ENCODE data around the gene MED17. TPM values are rescaled to one million over a fixed set of nuclear protein-coding genes. Genes with fewer than 3 reads are reported as not detected.

The MED17 gene
- total RNA-seq, 4 donors from 2014 or later: 18.1 to 40.6 (median 21.5) TPM

DNA sequence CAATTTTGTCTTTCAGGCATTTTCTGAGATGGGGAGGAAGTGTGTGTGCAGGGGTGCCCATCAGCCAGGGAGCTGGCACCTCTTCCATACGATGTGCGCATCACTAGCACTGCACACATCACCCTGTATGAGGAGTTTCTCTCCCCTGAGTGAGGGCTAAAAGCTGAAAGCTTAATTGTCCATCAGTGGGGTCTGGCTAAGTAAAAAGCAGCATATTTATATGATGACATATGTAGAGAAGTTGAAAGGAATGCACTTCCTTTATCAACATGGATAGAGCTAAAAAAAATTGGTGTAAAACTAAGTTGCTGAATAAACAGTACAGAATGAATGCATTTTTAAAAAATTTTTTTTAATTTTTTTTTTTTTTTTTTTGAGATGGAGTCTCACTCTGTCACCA, 62.3 kb downstream of the MED17 start:
- TF ChIP-seq, protein P1, sequence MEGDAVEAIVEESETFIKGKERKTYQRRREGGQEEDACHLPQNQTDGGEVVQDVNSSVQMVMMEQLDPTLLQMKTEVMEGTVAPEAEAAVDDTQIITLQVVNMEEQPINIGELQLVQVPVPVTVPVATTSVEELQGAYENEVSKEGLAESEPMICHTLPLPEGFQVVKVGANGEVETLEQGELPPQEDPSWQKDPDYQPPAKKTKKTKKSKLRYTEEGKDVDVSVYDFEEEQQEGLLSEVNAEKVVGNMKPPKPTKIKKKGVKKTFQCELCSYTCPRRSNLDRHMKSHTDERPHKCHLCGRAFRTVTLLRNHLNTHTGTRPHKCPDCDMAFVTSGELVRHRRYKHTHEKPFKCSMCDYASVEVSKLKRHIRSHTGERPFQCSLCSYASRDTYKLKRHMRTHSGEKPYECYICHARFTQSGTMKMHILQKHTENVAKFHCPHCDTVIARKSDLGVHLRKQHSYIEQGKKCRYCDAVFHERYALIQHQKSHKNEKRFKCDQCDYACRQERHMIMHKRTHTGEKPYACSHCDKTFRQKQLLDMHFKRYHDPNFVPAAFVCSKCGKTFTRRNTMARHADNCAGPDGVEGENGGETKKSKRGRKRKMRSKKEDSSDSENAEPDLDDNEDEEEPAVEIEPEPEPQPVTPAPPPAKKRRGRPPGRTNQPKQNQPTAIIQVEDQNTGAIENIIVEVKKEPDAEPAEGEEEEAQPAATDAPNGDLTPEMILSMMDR (IDR thresholded peaks at IDR 0.05): no peak
- ATAC-seq (ENCODE audit: low FRiP score) (no peak), DNase-seq (ENCODE audit: low spot score) (no peak)

DNA sequence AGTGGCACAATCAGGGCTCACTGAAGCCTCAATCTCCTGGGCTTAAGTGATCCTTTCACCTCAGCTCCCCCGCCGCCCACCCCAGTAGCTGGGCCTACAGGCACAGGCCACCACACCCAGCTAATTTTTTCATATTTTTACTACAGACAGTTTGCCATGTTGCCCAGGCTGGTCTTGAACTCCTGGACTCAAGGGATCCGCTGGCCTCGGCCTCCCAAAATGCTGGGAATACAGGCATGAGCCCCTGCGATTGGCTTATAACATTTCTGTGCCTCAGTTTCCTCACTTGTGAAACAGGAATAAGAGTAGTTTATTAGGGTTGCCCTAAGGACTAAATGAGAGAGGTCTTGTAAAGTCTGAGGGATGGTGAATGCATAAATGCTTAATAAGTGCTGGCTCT, 65.1 kb downstream of the MED17 start:
- ATAC-seq (ENCODE audit: low FRiP score): no peak
- DNase-seq (ENCODE audit: low spot score): no peak

DNA sequence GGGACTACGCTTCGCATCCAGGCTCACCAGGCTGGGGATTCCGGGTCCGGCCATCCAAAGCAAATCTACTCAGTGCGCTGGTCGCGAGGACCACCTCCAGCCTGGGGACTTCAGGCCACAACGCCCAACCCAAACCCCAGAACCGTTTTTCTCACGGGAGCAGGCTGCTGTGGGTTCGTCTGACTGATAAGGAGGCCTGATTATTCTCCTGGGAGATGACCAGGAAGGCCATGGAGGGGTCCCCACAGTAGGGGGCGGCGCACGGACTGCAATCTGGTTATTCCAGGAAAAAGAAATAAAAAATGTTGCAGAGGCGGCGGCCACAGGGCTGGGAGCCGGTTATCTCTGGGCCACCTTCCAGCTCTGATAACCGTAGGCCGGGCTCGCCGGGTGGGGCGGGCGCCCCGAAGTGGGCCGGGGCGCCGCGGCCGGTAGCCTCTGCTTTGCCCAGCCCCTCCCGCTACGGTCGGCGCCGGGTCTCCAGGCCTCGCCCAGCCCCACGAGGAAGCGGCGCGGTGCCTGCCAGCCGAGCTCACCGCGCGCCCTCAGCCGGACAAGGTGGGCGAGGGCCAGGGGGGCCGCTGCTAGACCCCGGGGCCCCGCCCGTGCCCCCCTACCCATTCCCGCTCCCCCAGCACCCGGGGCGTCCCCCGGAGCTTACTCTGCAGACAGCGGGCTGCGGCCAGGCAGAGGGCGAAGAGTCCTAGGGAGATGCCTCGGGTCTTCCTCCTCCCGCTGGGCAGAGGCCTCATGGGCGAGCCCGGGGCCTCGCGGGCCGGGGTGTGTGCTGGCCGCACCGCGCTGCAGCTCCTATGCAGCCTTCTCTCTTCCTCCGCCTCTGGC, 65.9 kb downstream of the MED17 start:
- TF ChIP-seq, protein P1 (IDR thresholded peaks at IDR 0.05): no peak
- ATAC-seq (ENCODE audit: low FRiP score) (peak; percentile 58), DNase-seq (ENCODE audit: low spot score) (no peak)

More for the DNA sequence above, 65.1 kb downstream of the MED17 start:
- TF ChIP-seq, protein P1 (IDR thresholded peaks at IDR 0.05): no peak

DNA sequence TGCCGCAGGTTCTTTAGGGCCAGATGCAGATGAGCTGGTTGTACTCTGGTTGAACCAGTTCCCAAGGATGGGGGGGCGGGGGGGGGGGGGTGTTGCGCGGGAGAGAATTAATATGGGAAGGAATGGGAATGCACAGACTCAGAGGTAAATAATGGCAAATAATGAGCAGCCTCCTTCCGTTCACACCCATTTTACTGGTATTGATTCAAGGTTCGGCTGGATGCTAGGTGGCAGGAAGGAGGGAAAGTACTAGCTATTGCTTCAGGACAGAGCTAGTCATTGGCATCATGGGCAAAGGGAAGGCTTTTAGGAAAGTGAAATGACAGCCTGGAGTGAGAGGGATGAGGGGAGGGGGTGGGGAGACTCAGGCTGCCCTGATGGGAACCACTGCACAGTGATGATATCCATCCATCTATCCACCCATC, 66.5 kb downstream of the MED17 start, which contains the start of gene VSTM5:
TSS of gene VSTM5 (minus strand) at position 25 of the 425 bp plus-strand sequence. CDS start 116 bp downstream, outside the sequence.
- ATAC-seq (ENCODE audit: low FRiP score) (no peak), DNase-seq (ENCODE audit: low spot score) (no peak)
- TF ChIP-seq, protein P1 (IDR thresholded peaks at IDR 0.05): no peak

DNA sequence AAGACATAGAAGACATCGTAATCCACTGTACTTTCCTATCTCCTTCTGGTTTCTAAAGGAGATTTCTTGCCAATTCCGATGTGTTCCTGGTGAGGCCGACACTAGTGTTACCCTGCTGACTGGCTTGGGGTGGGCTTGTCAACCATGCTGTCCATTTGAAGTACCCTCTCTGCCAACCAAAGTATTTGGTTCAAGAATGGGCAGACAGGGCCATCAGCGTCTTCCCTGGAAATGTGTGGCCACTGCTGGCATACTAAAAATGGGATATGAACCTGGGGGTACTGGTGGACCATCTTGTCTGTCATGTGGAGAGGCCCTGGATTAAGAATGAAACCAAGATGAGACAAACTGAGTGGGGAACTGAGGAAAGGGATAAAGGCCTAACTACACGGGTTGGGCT, 68.2 kb downstream of the MED17 start:
- DNase-seq (ENCODE audit: low spot score) (no peak), ATAC-seq (ENCODE audit: low FRiP score) (no peak)
- TF ChIP-seq, protein P1 (IDR thresholded peaks at IDR 0.05): no peak

DNA sequence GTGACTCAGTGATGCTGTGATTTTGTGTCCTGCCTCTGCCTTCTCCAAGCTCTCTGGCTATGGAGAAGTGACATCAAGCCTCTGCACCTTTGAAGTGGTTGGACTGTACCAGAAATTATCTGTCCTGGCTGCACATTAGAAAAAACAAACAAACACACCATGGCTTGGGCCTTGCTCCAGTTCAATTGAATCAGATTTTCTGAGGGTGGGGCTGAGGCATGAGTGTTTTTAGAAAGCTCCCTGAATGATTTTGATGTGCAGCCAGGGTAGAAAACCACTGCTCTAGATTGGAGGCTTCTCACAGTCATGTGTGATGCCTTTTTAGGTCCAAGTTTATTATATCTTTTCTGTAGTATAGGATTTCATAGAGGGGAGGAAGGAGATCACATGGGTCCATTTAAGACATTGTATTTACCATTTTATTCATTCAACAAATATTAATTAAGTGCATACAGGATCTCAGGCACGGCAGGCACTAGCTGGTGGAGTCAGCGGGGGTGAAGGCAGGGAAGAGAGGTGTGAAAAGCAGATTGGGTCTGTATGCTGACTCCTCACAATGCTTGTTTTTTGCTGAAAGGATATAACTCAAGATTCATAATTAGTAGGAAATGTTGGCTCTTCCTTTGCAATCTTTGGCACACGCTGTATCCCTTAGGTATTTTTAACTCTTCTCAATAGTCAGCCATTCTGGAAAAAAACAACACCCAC, 73.5 kb downstream of the MED17 start:
- TF ChIP-seq, protein P1 (IDR thresholded peaks at IDR 0.05): no peak
- DNase-seq (ENCODE audit: low spot score): no peak

More for the DNA sequence above, 73.5 kb downstream of the MED17 start:
- ATAC-seq (ENCODE audit: low FRiP score): no peak

All from omental fat pad (tissue), 4 donors.